C4-2B (cell line): ENCODE measurements around the gene SPTBN5.

Source experiments
- ZFX ChIP-seq: fragments of 450-650 bp; IDR thresholded peaks from 2 replicates; pipeline ENCODE4 v1.6.1; 2017
- TF ChIP-seq, protein P1 (sequence below): fragments of 450-650 bp; conservative IDR thresholded peaks from 2 replicates; pipeline ENCODE4 v1.5.1; 2017; ENCODE audit warnings: mild to moderate bottlenecking

GRCh38 chr15:41888662-41889253 is 5.1 kb downstream of the SPTBN5 start:
- TF ChIP-seq, protein P1, sequence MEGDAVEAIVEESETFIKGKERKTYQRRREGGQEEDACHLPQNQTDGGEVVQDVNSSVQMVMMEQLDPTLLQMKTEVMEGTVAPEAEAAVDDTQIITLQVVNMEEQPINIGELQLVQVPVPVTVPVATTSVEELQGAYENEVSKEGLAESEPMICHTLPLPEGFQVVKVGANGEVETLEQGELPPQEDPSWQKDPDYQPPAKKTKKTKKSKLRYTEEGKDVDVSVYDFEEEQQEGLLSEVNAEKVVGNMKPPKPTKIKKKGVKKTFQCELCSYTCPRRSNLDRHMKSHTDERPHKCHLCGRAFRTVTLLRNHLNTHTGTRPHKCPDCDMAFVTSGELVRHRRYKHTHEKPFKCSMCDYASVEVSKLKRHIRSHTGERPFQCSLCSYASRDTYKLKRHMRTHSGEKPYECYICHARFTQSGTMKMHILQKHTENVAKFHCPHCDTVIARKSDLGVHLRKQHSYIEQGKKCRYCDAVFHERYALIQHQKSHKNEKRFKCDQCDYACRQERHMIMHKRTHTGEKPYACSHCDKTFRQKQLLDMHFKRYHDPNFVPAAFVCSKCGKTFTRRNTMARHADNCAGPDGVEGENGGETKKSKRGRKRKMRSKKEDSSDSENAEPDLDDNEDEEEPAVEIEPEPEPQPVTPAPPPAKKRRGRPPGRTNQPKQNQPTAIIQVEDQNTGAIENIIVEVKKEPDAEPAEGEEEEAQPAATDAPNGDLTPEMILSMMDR, result no peak
- no peak for TF ChIP-seq ZFX
